GM12878 (cell line): ENCODE measurements around the gene PIK3R4. TPM values are rescaled to one million over a fixed set of nuclear protein-coding genes. Genes with fewer than 3 reads are reported as not detected.

ENCODE experiments used
- ATAC-seq: fragments of 200-7000 bp; cut with Tn5 transposase; 3 replicates; pipeline ENCODE4 v1.9.1; 2020; ENCODE audit warnings: mild to moderate bottlenecking, moderate library complexity
- BruUV-seq: library from RNA; stranded (reverse); fragments of 400-500 nt; replicated peaks from 2 replicates; lab custom pipeline; 2021; lab: Mats Ljungman, UMichigan
- CTCF ChIA-PET: fragments of 300-600 bp; sonication (Branson Sonifier 250); formaldehyde crosslinking; extraction: SDS; loops from one replicate; lab custom pipeline; 2021; ENCODE audit warnings: inconsistent platforms; lab: Yijun Ruan, JAX
- POLR2A ChIA-PET: fragments of 350-600 bp; formaldehyde crosslinking; extraction: SDS; loops from one replicate; lab custom pipeline; 2021; ENCODE audit warnings: inconsistent platforms; lab: Charles Lee
- RAD21 ChIA-PET: fragments of 300-600 bp; sonication (Branson Sonifier 250); formaldehyde crosslinking; loops from one replicate; lab custom pipeline; 2023; ENCODE audit warnings: antibody characterized with exemption; ENCODE audit not compliant: unreplicated experiment; lab: Charles Lee
- SMC1A ChIA-PET: fragments of 300-600 bp; sonication (Branson Sonifier 250); formaldehyde crosslinking; loops from one replicate; lab custom pipeline; 2023; ENCODE audit not compliant: unreplicated experiment, uncharacterized antibody; lab: Charles Lee
- DNase-seq: peaks from one replicate; pipeline ENCODE4 v3.0.0-alpha.2; 2011; ENCODE audit warnings: low read depth, low spot score
- FAIRE-seq: peaks from 3 replicates; lab custom pipeline; 2011; peaks lifted over from hg19 to GRCh38; lab: Jason Lieb, UNC
- H2AFZ ChIP-seq: 2 replicates; pipeline ENCODE4 v1.6.0; 2011; ENCODE audit warnings: low read depth, low read length, control low read depth; ENCODE audit not compliant: control insufficient read depth
- H3K27ac ChIP-seq: 2 replicates; pipeline ENCODE4 v1.5.1; 2011; ENCODE audit warnings: control low read depth; ENCODE audit not compliant: control insufficient read depth, insufficient read depth
- H3K27me3 ChIP-seq, 2 experiments: replicated peaks in 1 of 2; 2 replicates each; pipeline versions ENCODE4 v1.6.0 to v1.6.1; 2011; ENCODE audit warnings: low read length in 1 of 2; ENCODE audit not compliant: control insufficient read depth in 2 of 2, insufficient read depth in 2 of 2
- H3K36me3 ChIP-seq, 2 experiments: 2 replicates each; pipeline ENCODE4 v1.5.1; 2011; ENCODE audit warnings: low read length in 1 of 2; ENCODE audit not compliant: control insufficient read depth in 2 of 2, insufficient read depth in 2 of 2
- H3K4me1 ChIP-seq: 2 replicates; pipeline ENCODE4 v1.6.1; 2011; ENCODE audit warnings: mild to moderate bottlenecking, low read length, moderate library complexity, mixed read lengths; ENCODE audit not compliant: control insufficient read depth, insufficient read depth
- H3K4me2 ChIP-seq: 2 replicates; pipeline ENCODE4 v1.6.0; 2011; ENCODE audit warnings: control low read depth; ENCODE audit not compliant: control insufficient read depth, insufficient read depth
- H3K4me3 ChIP-seq: fragments of 200-600 bp; sonication (generic); 2 replicates; pipeline ENCODE4 v1.5.1; 2016
- H3K79me2 ChIP-seq: 2 replicates; pipeline ENCODE4 v1.6.0; 2011; ENCODE audit warnings: low read length; ENCODE audit not compliant: control insufficient read depth, insufficient read depth
- H3K9ac ChIP-seq: 2 replicates; pipeline ENCODE4 v1.8.0; 2011; ENCODE audit warnings: low read length, control low read depth, mixed read lengths; ENCODE audit not compliant: control insufficient read depth, insufficient read depth
- H3K9me3 ChIP-seq: replicated peaks from 3 replicates; pipeline ENCODE4 v1.5.1; 2011; ENCODE audit warnings: mild to moderate bottlenecking, low read length; ENCODE audit not compliant: control insufficient read depth, insufficient read depth
- H4K20me1 ChIP-seq: 2 replicates; pipeline ENCODE4 v1.6.0; 2011; ENCODE audit not compliant: control insufficient read depth, insufficient read depth
- ATF7 ChIP-seq: fragments of 450-650 bp; IDR thresholded peaks from 2 replicates; pipeline ENCODE4 v1.6.1; 2016; ENCODE audit warnings: low read depth, mild to moderate bottlenecking
- CHD4 ChIP-seq: fragments of 200-600 bp; sonication (generic); IDR thresholded peaks from 2 replicates; pipeline ENCODE4 v1.6.1; 2016; ENCODE audit warnings: mild to moderate bottlenecking
- EED ChIP-seq: sonication (generic); IDR thresholded peaks from 2 replicates; pipeline ENCODE4 v1.6.1; 2016; ENCODE audit warnings: antibody characterized with exemption, low read depth
- GATAD2B ChIP-seq: fragments of 450-650 bp; conservative IDR thresholded peaks from 2 replicates; pipeline ENCODE4 v1.6.1; 2017; ENCODE audit warnings: low read depth, mild to moderate bottlenecking, moderate library complexity
- HDAC6 ChIP-seq: fragments of 200-600 bp; sonication (generic); IDR thresholded peaks from one replicate; pipeline ENCODE4 v1.8.0; 2017; ENCODE audit warnings: antibody characterized with exemption; ENCODE audit not compliant: unreplicated experiment
- MEF2A ChIP-seq: IDR thresholded peaks from 2 replicates; pipeline ENCODE4 v1.6.1; 2011; ENCODE audit warnings: low read depth, mild to moderate bottlenecking, low read length, moderate library complexity; ENCODE audit not compliant: insufficient read depth
- MTA2 ChIP-seq: fragments of 450-650 bp; IDR thresholded peaks from 2 replicates; pipeline ENCODE4 v1.6.1; 2016; ENCODE audit warnings: low read depth, mild to moderate bottlenecking, moderate library complexity
- MTA3 ChIP-seq: IDR thresholded peaks from 2 replicates; pipeline ENCODE4 v1.6.1; 2012; ENCODE audit warnings: low read length, inconsistent platforms, borderline replicate concordance
- SMAD1 ChIP-seq: fragments of 450-650 bp; IDR thresholded peaks from 2 replicates; pipeline ENCODE4 v1.6.1; 2018; ENCODE audit warnings: mild to moderate bottlenecking, low read depth; ENCODE audit not compliant: partially characterized antibody
- STAT3 ChIP-seq: IDR thresholded peaks from 2 replicates; pipeline ENCODE4 v1.6.1; 2011; ENCODE audit warnings: low read depth, low read length, improper control_type of control experiment
- TARDBP ChIP-seq: IDR thresholded peaks from 2 replicates; pipeline ENCODE4 v1.6.1; 2016; ENCODE audit warnings: borderline replicate concordance
- YY1 ChIP-seq: IDR thresholded peaks from 2 replicates; pipeline ENCODE4 v1.6.1; 2011; ENCODE audit warnings: low read depth, mild to moderate bottlenecking, low read length
- WGBS: methylation state at CpG from one replicate; pipeline ENCODE4 v1.1.6; 2016; ENCODE audit warnings: low lambda C conversion rate; ENCODE audit not compliant: insufficient replicate concordance, insufficient coverage; ENCODE audit errors: missing lambda C conversion rate; 5-methylcytosine and 5-hydroxymethylcytosine counted together
- in situ Hi-C: fragments of 300-500 bp; cut with MboI; formaldehyde crosslinking; loops from 9 replicates; pipeline ENCODE4 v1.14.3; 2018; ENCODE audit warnings: mixed read lengths
- intact Hi-C: fragments of 100-400 bp; cut with micrococcal nuclease; formaldehyde crosslinking; loops from one replicate; pipeline ENCODE4 v1.14.2; 2022; ENCODE audit not compliant: unreplicated experiment
- polyA plus RNA-seq, 11 experiments: library from polyadenylated mRNA; depleted of rRNA in 4 of 11; unstranded in 6 of 11; stranded (reverse) in 5 of 11; fragments of >200 nt; fragmentation: Nextera tagmentation in 4 of 11; fragmentation: Illumina TruSeq in 1 of 11; extraction: Ambion mirVana in 4 of 11; extraction: Trizol in 1 of 11; gene quantifications; 1 replicate in 1 of 11; 2 replicates in 10 of 11; pipeline versions ENCODE4 v1.2.1 to v1.2.3, GENCODE V29; 2011 to 2016; ENCODE audit warnings: inconsistent platforms in 2 of 11, missing spikeins in 2 of 11, low read depth in 1 of 11
- total RNA-seq, 4 experiments: library from RNA; depleted of rRNA in 3 of 4; stranded (reverse); fragments of >200 nt in 3 of 4; fragmentation: Illumina TruSeq in 1 of 4; extraction: Trizol in 1 of 4; gene quantifications; 2 replicates each; pipeline versions ENCODE4 v1.2.1 to v1.2.3, GENCODE V29; 2013 to 2021
- TF ChIP-seq, protein P1 (sequence below): fragments of 450-650 bp; IDR thresholded peaks from 2 replicates; pipeline ENCODE4 v1.6.1; 2017; ENCODE audit warnings: antibody characterized with exemption, mild to moderate bottlenecking, moderate library complexity

The PIK3R4 gene
- total and polyA plus RNA-seq, 10 of the 15 experiments (the other 5 are each of a cell fraction or from before 2014, with no cell fraction given): 22.6 to 50.2 (median 31.1) TPM

GRCh38 chr3:130709671-130710070 lies 37.0 kb downstream of the PIK3R4 start:
- Histone ChIP-seq H3K9me3 (no peaks in the 10 kb centered on the region), H3K4me2 (no peak overlapping the region), H3K27ac (no peak overlapping the region), H3K9ac (no peak overlapping the region), H3K4me3 (no peak overlapping the region), H4K20me1 (no peaks in the 10 kb centered on the region), H3K27me3 (no peaks in the 10 kb centered on the region), H3K4me1 (no peaks in the 10 kb centered on the region), H2AFZ (no peak overlapping the region), H3K36me3 (peaks cover 0 to 12% of the 10 kb centered on the region in 2 experiments; a peak in 1 of 4 replicates), H3K79me2 (no peaks in the 10 kb centered on the region)
- no peak for DNase-seq
- 87% methylated on average over 1 of the region's 1 CpG for WGBS
- in situ Hi-C loops: no loop called here
- FAIRE-seq: no peak
- BruUV-seq: no TSS peak
- no peak for ATAC-seq
- CTCF ChIA-PET: interaction anchor here (0.9 to 1.3 kb wide), 2 partner anchors 38 to 184 kb away, joined by 4 read pairs; partner anchors contain the start of gene ATP2C1
- POLR2A ChIA-PET: no interaction called here
- intact Hi-C loops: no loop called here
- TF ChIP-seq CHD4: no peak
- no peak for TF ChIP-seq TARDBP
- TF ChIP-seq MTA2: no peak
- TF ChIP-seq ATF7: no peak
- no peak for TF ChIP-seq MEF2A
- TF ChIP-seq, protein P1, sequence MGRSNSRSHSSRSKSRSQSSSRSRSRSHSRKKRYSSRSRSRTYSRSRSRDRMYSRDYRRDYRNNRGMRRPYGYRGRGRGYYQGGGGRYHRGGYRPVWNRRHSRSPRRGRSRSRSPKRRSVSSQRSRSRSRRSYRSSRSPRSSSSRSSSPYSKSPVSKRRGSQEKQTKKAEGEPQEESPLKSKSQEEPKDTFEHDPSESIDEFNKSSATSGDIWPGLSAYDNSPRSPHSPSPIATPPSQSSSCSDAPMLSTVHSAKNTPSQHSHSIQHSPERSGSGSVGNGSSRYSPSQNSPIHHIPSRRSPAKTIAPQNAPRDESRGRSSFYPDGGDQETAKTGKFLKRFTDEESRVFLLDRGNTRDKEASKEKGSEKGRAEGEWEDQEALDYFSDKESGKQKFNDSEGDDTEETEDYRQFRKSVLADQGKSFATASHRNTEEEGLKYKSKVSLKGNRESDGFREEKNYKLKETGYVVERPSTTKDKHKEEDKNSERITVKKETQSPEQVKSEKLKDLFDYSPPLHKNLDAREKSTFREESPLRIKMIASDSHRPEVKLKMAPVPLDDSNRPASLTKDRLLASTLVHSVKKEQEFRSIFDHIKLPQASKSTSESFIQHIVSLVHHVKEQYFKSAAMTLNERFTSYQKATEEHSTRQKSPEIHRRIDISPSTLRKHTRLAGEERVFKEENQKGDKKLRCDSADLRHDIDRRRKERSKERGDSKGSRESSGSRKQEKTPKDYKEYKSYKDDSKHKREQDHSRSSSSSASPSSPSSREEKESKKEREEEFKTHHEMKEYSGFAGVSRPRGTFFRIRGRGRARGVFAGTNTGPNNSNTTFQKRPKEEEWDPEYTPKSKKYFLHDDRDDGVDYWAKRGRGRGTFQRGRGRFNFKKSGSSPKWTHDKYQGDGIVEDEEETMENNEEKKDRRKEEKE: no peak
- TF ChIP-seq EED: no peak
- no peak for TF ChIP-seq HDAC6
- no peak for TF ChIP-seq YY1
- TF ChIP-seq MTA3: no peak
- no peak for TF ChIP-seq SMAD1
- TF ChIP-seq GATAD2B: no peak
- TF ChIP-seq STAT3: no peak
- RAD21 ChIA-PET: no interaction called here
- SMC1A ChIA-PET: interaction anchor here (3.1 kb wide), 1 partner anchor 14 kb away, joined by 8 read pairs; no protein-coding TSS in a partner anchor
